ENCODE results near the gene PAK4.
A peak's percentile ranks its signal among the peaks of the same experiment; 100 is the strongest.

PAK4 gene

DNA sequence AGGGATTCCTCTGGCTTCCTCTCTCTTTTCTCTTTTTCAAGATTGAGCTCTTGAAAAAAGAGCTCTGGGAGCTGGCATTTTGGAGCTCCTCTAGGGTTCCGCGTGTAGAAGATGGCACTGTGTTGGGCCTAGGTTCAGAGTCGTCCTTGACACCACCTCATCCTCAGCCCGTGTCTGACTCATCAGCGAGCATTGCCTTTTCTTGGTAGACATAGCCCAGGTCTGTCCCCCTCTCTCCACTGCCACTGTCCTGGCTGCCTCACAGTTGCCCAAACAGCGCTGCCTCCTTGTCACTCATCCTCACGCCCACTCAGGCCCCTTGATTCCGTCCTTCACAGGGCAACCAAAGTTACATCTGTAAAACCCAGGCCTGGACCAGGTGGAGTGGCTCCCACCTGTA lies 24.6 kb downstream of the PAK4 start:
- no peak for DNase-seq

GRCh38 chr19:39150807-39151600 lies 25.4 kb downstream of the PAK4 start:
- no peak for DNase-seq

DNA sequence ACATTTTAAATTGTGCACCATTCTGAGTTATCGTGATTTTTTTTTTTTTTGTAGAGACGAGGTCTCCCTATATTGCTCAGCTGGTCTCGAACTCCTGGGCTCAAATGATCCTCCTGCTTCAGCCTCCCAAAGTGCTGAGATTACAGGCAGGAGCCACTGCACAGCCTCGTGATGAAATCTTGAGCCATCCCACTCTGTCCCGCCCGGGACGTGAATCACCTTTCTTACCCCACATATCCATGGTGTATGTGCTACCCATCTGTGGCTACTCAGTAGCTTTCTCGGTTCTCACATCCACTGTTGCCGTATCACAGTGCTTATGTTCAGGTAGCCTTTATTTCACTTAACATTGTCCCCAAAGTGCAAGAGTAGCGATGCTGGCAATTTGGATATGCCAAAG lies 26.5 kb downstream of the PAK4 start:
- DNase-seq = no peak

DNA sequence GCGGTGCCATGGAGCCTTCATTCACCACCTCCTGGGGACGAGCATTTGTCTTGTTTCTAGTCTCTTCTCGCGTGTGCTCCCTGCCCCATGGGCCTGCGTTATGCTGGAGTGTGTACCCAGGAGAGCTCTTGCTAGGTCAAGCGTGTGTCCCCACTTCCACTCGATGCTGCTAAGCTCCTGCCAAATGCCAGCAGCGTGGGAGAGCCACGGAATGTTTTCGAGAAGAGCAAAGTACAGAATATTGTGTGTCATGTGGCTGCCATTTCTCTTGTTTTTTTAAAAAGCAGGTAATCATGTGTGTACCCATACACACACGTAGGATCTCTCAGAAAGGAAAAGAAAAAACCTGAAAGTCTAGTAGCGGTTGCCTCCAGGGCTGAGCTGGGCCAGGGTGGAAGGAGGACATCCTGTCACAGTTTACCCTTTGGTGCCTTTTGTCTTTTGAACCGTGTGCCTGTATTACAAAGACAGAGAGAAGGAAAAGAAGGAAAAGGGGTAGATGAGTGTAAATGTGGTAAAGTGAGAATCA lies 28.6 kb downstream of the PAK4 start:
- DNase-seq = no peak

DNA sequence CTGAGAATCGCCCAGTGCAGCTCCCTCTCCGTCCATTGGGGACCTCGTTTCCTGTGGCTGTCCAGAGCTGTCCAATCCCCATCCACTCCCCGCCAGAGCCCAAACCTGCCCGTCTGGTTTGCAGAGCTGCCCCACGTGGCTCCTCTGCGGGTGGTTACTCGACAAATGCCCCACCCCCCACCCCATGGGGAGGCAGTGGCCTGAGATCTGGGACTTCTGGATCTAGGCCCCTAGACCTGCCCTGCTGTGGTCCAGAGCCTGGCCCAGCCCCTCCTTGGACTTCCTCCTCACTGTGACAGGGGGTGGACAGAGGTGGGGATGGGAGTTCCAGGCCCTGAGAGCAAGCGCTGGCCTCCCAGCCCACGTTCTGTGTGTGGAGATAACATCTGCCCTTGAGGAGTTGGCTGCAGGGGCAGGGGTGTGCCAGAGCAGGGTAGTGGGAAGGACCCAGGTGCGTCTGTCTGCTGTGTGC lies 29.1 kb downstream of the PAK4 start:
- no peak for DNase-seq

DNA sequence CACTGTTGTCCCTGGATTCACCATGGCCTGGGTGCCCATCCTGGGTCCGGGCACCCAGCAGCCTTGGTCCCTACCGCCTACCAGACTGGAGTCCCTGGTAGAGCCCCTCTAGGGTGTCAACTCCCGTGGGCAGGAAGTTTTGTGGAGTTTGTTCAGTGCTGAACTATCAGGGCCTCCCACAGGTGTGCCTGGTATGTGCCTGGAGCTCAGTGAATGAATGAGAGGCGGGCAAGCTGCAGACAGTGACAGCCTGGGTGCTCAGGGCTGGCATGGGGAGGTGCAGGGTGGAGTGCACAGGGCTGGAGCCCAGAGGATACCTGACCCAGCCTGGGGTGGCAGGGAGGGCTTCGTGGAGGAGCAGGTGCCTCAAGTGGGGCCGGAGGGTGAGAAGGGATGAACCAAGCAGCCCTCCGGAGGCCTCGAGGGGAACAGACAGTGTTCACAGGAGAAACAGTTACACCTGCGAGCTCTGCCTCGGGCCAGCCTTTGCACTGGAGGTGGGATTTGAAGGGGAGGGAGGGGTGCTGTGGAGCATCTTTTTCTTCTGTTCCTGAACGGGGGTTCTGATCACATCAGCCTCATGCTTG lies 29.6 kb downstream of the PAK4 start:
- DNase-seq = no peak

DNA sequence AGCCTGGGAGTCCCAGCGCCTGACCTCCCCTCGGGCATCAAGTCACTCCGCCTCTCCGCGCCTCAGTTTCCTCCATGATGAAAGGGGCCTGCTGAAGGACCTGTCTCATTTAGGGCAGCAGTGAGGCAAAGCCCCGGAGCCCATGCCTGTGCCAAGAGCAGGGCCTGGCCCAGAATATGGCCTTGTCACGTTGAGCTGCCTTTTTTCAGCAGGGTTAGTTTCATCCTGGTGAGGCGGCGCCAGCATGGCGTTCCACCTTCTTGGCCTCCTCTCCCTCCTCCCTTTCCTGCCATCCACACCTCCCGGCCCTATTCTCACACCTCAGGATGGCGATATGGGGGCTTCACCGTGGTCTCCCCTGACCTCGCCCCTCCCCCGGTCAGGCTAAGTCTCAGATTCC lies 30.2 kb downstream of the PAK4 start:
- DNase-seq = no peak

DNA sequence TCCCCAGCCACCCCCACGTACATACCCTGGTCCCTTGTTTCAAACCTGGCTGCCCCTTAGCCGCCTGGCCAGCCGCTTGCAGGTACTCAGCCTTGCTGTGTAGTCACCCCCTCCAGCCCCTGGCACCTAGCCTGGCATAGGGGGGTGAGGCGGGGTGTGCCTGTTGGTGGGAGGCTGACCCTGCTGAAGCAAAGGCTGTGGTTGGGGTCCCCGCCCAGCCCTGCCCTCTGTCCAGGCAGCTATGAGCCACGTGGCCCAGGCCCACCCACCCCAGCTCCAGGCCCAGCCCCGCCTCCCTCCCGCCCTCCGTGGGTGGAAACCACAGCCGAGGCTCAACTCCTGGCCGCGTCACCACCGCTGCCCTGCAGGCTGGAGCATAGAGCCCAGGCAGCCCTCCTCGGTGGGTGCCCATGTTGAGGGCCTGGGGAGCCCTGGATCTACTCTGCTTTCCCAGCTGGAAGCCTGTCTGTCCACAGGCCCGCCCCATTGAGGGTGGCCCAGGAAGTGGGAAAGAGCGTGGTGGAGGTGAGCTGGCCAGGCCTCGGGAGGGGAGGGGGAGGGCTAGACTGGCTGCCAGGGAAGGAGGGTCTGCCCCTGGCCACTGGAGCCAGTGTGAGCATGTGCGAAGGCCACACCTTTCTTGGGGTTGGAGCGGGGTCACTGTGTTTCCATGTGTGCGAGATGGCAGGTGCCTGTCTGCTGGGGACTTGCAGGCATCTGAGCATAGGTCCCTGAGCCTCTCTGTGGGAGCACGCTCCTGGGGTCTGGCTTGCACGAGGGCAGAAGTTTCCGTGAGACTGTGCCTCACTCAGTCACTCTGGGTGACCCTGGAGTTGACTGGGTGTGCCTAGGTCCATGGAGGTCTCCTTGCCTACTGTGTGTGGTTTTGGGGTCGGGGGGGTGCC lies 31.0 kb downstream of the PAK4 start:
- no peak for DNase-seq

- no peak for DNase-seq
Observed at GRCh38 chr19:39157275-39157996, 31.9 kb downstream of the PAK4 start.

DNA sequence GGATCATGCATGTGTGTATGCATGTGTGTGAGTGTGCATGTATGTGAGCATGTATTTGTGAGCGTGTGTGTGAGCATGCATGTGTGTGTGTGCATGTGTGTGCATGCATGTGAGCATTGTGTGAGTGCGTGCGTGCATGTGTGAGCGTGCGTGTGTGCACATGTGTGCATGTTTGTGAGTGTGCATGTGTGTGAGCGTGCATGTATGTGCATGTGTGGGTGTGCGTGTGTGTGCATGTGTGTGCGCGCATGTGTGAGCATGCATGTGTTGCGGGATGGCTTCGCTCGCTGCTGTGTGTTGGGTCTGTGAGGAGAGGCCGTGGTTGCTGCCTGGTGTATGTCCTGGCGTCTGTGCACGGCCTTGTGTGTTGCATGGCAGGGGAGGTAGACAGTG lies 32.4 kb downstream of the PAK4 start:
- no peak for DNase-seq

DNA sequence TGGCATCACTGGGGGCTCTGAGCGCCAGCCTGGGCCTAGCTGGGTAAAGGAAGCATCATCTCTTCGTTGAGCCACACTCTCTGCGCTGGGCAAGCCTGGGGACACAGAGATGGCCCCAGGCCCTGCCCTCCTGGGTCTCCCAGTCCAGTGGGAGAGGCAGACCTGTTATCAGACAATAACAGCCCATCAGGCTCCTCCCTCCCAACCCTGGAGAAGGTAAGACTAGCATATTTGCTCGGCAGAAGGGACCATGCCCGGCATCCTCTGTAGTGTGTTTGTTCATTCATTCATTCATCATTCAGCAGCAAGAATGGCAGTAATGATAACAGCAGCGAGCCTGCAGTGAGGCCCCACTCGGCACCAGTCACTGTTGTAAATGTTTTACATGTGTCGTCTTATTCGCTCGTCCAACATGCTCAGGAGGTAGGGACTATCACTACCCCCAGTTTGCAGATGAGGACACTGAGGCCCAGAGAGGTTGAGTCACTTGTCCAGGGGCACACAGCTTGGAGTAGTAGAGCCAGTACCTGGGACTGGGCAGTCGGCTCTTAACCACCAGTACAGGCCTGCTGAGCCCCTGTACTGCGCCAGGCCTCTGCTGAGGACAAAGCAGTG lies 33.2 kb downstream of the PAK4 start:
- no peak for DNase-seq

GRCh38 chr19:39160523-39160861 lies 34.9 kb downstream of the PAK4 start:
- no peak for DNase-seq

DNA sequence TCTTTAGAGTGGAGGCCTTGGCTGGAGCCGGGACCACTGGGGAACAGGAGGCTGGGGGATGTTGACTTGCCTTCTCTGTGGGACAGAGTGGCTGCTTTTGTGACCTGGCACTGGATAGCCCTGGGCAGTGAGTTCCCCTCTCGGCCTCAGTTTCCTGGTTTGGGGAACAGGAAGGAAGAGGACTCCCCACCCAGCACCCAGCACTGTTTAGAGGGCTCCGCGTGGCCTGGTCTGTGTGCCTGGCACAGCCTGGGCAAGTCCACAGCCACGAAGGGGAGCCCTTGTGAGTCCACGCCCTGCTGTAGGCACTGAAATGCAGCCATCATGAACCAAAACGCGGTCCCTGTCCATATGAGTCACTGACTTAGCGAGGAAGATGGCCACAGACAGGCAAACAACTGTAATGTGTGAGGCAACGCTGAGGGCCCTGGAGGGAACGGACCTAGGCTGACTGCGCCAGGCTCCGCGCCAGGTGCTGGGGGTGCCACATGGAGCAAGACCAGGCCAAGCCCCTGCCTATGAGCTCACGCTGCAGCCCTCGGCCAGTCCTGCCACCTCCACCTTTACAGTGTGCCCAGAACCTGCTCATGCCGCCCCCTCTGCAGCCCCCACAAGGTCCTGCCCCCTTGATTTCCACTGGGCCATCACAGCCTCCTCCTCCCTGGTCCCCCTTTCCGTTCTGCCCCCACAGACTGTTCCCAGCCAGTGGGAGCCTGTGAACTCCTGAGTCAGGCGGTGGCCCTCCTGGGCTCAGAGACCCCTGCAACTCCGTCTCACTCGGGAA lies 35.5 kb downstream of the PAK4 start:
- no peak for DNase-seq

DNA sequence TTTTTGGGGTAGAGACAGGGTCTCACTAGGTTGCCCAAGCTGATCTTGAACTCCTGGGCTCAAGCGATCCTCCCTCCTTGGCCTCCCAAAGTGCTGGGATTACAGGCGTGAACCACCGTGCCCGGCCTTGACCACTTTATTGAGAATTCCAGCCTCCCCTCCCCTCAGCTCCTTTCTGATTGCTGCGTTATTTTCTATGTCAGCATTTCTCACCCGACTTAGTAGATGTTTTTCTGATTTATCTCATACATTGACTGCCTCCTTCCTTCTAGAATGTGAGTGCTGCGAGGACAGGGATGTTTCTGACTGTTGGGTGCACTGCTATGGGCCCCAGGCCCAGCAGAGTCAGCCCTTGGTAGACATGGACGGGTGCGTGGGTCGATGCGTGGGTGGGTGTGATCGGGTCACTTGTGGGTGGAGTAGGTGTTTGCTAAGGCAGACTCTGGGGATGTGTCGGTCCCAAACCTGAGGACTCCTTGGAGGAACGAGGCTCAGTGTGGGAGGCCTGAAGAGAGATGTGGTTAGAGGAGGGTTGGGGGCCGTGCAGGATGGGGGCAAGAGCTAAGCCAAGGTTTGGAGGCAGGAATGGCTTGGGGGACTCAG lies 37.0 kb downstream of the PAK4 start:
- DNase-seq = no peak

- DNase-seq = no peak
Observed at GRCh38 chr19:39163621-39164020, 38.0 kb downstream of the PAK4 start.

DNA sequence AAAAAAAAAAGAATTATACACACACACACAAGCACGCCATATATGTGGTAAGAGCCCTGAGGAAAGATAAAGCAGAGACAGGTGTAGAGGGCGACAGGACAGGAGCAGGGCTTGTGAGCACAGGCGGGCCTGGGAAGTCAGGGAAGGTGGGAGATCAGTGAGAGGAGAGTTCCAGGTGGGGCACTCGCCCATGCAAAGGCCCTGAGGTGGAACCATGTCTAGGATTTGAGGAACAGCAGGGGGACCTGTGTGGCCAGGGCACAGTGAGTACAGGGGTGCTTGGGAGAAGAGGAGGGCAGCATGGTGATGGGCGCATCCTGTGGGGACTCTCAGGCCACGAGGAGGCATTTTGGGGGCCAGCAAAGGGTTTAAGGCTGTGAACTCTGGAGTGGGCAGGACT lies 38.7 kb downstream of the PAK4 start:
- DNase-seq = no peak

DNA sequence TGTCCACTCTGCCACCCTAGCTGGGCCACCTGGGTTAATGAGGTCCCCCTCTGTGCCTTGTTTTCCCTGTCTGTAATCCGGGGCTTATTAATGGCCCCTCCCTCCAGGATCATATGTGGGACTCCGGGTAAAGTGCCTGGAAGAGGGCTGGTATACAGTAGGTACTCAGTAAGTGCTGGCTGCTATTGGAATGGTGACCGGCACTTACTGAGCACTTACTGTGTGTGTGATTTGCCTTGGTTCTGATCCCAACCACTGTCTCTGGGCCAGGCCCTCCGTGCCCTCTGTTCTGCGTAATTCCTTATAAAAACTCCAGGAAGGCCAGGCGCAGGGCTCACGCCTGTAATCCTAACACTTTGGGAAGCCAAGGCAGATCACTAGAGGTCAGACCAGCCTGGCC lies 40.3 kb downstream of the PAK4 start:
- DNase-seq = no peak

- DNase-seq = peak; percentile 64
Observed at GRCh38 chr19:39166571-39167391, 41.2 kb downstream of the PAK4 start.

DNA sequence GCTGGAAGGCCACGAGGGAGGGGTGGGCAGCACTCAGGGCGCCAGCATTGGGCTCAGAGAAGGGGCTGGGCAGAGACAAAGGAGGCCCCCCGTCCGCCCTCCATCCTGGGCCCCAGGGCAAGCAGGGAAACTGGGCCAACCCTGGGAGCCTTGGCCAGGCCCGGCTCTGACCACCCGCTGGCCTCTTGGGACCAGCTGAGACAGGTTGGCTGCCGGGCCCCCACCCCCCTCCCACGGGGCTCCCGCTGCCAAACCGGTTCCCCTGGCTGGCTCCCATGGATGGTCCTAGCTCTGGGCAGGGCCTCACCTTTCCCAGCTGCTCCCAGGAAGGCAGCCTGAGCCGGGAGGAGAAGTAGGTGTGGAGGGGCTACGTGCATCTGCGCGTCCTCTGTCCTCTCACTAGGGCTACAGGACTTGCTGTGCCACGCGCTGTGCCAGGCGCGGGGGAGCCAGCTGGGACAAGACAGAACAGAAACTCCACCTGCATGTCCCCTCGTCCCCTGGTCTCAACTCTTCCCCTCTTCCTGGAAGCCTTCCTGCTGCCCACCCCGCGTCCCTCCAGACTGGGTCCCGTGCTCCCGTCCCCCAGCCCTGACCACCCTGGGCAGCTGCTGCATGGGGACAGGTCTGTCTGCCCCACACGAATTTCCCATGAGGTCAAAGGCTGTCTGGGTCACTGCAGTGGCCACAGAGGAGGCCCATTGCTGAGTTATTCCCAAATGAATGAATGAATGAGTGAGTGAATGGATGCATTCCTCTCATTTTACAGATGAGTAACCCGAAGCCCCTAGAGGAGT lies 42.1 kb downstream of the PAK4 start:
- DNase-seq = peak; percentile 35

Data from COR-L47 (cell line).